HG03457 (cell line): ENCODE measurements around the gene PIWIL1.

Experiments used
- ATAC-seq: cut with Tn5 transposase; IDR thresholded peaks from one replicate; pipeline ENCODE4 v1.9.1; 2021; ENCODE audit warnings: moderate number of reproducible peaks; ENCODE audit not compliant: unreplicated experiment

The PIWIL1 gene

GRCh38 chr12:130336723-130337487 lies 782 bp upstream of the PIWIL1 start:
- no peak for ATAC-seq

- no peak for ATAC-seq
These were observed 1.3 kb downstream of the PIWIL1 start for GRCh38 chr12:130338794-130339601.

- ATAC-seq, result no peak
These were observed 2.3 kb downstream of the PIWIL1 start for GRCh38 chr12:130339951-130340350.

GRCh38 chr12:130342442-130342841 lies 4.8 kb downstream of the PIWIL1 start:
- no peak for ATAC-seq

GRCh38 chr12:130342842-130343241 lies 5.2 kb downstream of the PIWIL1 start:
- ATAC-seq, result no peak

- no peak for ATAC-seq
These were observed 6.8 kb downstream of the PIWIL1 start for GRCh38 chr12:130344529-130344928.

- ATAC-seq, result no peak
These were observed 7.6 kb downstream of the PIWIL1 start for GRCh38 chr12:130345292-130345691.

GRCh38 chr12:130347588-130347987 lies 9.9 kb downstream of the PIWIL1 start:
- no peak for ATAC-seq

- no peak for ATAC-seq
These were observed 13.0 kb downstream of the PIWIL1 start for GRCh38 chr12:130350715-130351114.

- ATAC-seq, result no peak
These were observed 13.6 kb downstream of the PIWIL1 start for GRCh38 chr12:130351326-130351725.

GRCh38 chr12:130353081-130353480 lies 15.4 kb downstream of the PIWIL1 start:
- no peak for ATAC-seq

- no peak for ATAC-seq
These were observed 16.7 kb downstream of the PIWIL1 start for GRCh38 chr12:130354407-130354806.

- ATAC-seq, result no peak
These were observed 18.5 kb downstream of the PIWIL1 start for GRCh38 chr12:130356222-130356621.

- ATAC-seq, result no peak
These were observed 19.6 kb downstream of the PIWIL1 start for GRCh38 chr12:130357241-130357640.

GRCh38 chr12:130357729-130358330 lies 20.1 kb downstream of the PIWIL1 start:
- no peak for ATAC-seq

GRCh38 chr12:130362060-130362459 lies 24.4 kb downstream of the PIWIL1 start:
- no peak for ATAC-seq

- ATAC-seq, result no peak
These were observed 26.9 kb downstream of the PIWIL1 start for GRCh38 chr12:130364578-130364977.

- no peak for ATAC-seq
These were observed 28.5 kb downstream of the PIWIL1 start for GRCh38 chr12:130366159-130366558.

GRCh38 chr12:130367003-130367402 lies 29.3 kb downstream of the PIWIL1 start:
- ATAC-seq, result no peak

- ATAC-seq, result no peak
These were observed 29.8 kb downstream of the PIWIL1 start for GRCh38 chr12:130367523-130367922.

- ATAC-seq, result no peak
These were observed 32.1 kb downstream of the PIWIL1 start for GRCh38 chr12:130369816-130370215.

- no peak for ATAC-seq
These were observed 33.6 kb downstream of the PIWIL1 start for GRCh38 chr12:130371296-130371695.
